ENCODE data around the gene NR2F2. TPM values are rescaled to one million over a fixed set of nuclear protein-coding genes. Genes with fewer than 3 reads are reported as not detected.

Gene NR2F2
- total RNA-seq, 1 donor, result 14.5 TPM

DNA sequence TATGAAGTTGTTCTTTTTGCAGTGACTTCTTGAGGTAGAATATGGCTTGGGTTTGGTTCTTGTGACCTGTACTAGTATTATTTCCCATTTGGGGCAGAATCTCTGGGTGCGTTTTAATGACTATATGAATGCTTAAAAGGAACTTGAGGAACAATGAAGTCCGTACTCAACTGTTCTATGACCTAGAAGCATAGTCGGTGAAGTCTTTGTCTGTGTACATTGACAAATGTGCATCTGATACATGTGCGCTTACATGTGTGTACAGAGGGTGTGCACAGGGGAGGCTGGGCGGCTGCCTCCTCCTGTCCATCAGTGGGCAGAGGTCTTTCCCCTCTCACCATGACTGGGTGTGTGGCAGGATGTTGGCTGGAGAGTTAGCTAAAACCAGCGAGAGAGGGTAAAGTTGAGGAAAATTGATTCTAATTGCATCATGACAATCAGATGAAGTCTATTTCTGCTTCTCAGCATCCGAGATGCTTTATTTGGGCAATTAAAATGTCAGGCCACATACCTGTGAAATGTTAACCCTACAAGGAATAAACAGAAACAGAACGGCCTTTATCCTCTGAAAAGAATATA, 1.0 kb upstream of the NR2F2 start:
- peaks cover 22% of the 10 kb centered on the region for H3K4me1 ChIP-seq (ENCODE audit: insufficient read depth, low read length)
- H3K9me3 ChIP-seq (ENCODE audit: low read depth, low read length), result no peaks in the 10 kb centered on the region
- H2AFZ ChIP-seq (ENCODE audit: low read length), result peak overlapping the region; percentile 90
- H3K27me3 ChIP-seq (ENCODE audit: insufficient read depth, low read length), result peaks cover 3% of the 10 kb centered on the region
- H4K20me1 ChIP-seq (ENCODE audit: insufficient read depth, low read length), result peaks cover 8% of the 10 kb centered on the region
- peak; percentile 45 for DNase-seq (ENCODE audit: insufficient read length, low spot score, missing footprints)
- H3K79me2 ChIP-seq (ENCODE audit: insufficient read depth, low read length), result peaks cover 90% of the 10 kb centered on the region
- peak overlapping the region; percentile 76 for H3K4me3 ChIP-seq (ENCODE audit: insufficient read depth, low read length)
- TF ChIP-seq, protein P1, sequence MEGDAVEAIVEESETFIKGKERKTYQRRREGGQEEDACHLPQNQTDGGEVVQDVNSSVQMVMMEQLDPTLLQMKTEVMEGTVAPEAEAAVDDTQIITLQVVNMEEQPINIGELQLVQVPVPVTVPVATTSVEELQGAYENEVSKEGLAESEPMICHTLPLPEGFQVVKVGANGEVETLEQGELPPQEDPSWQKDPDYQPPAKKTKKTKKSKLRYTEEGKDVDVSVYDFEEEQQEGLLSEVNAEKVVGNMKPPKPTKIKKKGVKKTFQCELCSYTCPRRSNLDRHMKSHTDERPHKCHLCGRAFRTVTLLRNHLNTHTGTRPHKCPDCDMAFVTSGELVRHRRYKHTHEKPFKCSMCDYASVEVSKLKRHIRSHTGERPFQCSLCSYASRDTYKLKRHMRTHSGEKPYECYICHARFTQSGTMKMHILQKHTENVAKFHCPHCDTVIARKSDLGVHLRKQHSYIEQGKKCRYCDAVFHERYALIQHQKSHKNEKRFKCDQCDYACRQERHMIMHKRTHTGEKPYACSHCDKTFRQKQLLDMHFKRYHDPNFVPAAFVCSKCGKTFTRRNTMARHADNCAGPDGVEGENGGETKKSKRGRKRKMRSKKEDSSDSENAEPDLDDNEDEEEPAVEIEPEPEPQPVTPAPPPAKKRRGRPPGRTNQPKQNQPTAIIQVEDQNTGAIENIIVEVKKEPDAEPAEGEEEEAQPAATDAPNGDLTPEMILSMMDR (IDR thresholded peaks at IDR 0.05; ENCODE audit: extremely low read depth, low read depth, low read length), result no peak
- H3K36me3 ChIP-seq (ENCODE audit: insufficient read depth, low read length), result peaks cover 5% of the 10 kb centered on the region
- H3K27ac ChIP-seq (ENCODE audit: low read depth, low read length), result peak overlapping the region; percentile 88
- H3K4me2 ChIP-seq (ENCODE audit: insufficient read depth, low read length), result peak overlapping the region; percentile 93

DNA sequence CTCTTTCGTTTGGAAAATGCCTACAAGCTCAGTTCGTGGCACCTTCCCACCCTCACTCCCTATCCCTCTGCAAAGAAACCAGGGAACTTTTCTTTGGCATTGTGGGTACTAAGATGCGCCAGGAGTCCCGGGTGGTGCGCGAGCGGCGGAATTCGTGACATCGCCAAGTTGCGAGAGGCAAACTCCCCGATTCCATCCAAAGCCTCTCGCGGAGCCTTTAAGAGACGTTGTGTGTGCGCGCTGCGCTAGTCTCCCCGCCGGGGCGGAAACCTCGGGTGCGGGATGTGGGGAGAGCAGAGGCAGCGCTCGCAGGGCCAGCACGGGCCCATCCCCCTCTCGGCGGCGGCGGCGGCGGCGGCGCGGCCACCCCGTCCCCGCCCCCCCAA, 443 bp upstream of the NR2F2 start:
- Histone ChIP-seq H3K4me3 (ENCODE audit: insufficient read depth, low read length) (peak overlapping the region; percentile 76), H3K27ac (ENCODE audit: low read depth, low read length) (peak overlapping the region; percentile 88), H3K79me2 (ENCODE audit: insufficient read depth, low read length) (peaks cover 90% of the 10 kb centered on the region), H2AFZ (ENCODE audit: low read length) (peak overlapping the region; percentile 90), H3K27me3 (ENCODE audit: insufficient read depth, low read length) (peaks cover 3% of the 10 kb centered on the region), H3K4me1 (ENCODE audit: insufficient read depth, low read length) (peaks cover 24% of the 10 kb centered on the region), H4K20me1 (ENCODE audit: insufficient read depth, low read length) (peaks cover 12% of the 10 kb centered on the region), H3K36me3 (ENCODE audit: insufficient read depth, low read length) (peaks cover 11% of the 10 kb centered on the region), H3K4me2 (ENCODE audit: insufficient read depth, low read length) (peak overlapping the region; percentile 93), H3K9me3 (ENCODE audit: low read depth, low read length) (no peaks in the 10 kb centered on the region)
- TF ChIP-seq, protein P1 (IDR thresholded peaks at IDR 0.05; ENCODE audit: extremely low read depth, low read depth, low read length), result no peak
- no peak for DNase-seq (ENCODE audit: insufficient read length, low spot score, missing footprints)

DNA sequence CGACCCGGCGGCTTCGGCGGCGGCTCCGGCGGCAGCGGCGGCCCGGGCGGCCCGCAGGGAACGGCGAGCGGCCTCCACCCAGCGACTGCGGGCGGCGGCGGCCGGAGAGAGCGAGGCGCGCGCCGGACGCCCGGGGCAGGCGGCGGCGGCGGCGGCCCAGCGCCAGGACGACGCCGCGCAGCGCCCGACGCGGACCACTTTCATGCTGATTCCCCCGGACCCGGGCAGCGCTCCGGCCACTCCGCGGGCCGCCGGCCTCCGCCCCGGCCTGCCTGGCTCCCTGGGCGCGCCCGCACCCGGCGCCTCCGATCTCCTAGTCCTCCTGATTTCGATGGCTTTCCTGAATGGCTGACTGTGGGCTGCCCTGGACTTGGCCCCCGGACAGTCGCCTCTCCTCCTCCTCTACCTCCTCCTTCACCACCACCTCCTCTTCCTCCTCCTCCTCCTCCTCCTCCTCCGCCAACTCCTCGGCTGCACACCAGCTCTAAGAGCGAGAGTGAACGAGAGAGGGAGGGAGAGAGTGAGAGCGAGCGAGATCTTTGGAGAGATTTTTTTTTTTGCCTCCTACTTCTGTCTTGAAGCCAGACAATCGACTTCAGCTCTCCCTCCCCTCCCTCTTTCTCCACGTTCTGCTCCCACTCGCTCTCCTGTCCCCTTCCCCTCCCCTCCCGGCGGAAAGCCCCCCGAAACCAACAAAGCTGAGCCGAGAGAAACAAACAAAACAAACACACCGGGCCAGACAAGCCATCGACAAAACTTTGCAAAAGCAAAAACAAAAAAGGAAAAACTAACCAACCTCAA, 844 bp downstream of the NR2F2 start:
- Histone ChIP-seq H3K4me2 (ENCODE audit: insufficient read depth, low read length) (peak overlapping the region; percentile 91), H3K36me3 (ENCODE audit: insufficient read depth, low read length) (peaks cover 24% of the 10 kb centered on the region), H4K20me1 (ENCODE audit: insufficient read depth, low read length) (peaks cover 25% of the 10 kb centered on the region), H3K79me2 (ENCODE audit: insufficient read depth, low read length) (peaks cover 90% of the 10 kb centered on the region), H3K4me3 (ENCODE audit: insufficient read depth, low read length) (peak overlapping the region; percentile 91), H3K27me3 (ENCODE audit: insufficient read depth, low read length) (no peaks in the 10 kb centered on the region), H3K27ac (ENCODE audit: low read depth, low read length) (peak overlapping the region; percentile 71), H3K4me1 (ENCODE audit: insufficient read depth, low read length) (peaks cover 35% of the 10 kb centered on the region), H3K9me3 (ENCODE audit: low read depth, low read length) (no peaks in the 10 kb centered on the region), H2AFZ (ENCODE audit: low read length) (peak overlapping the region; percentile 16)
- TF ChIP-seq, protein P1 (IDR thresholded peaks at IDR 0.05; ENCODE audit: extremely low read depth, low read depth, low read length), result no peak
- peak; percentile 93 for DNase-seq (ENCODE audit: insufficient read length, low spot score, missing footprints)
